PC-3 (cell line): Measurements from ENCODE around the gene PPFIA1. TPM values are rescaled to one million over a fixed set of nuclear protein-coding genes. Genes with fewer than 3 reads are reported as not detected.

Experiments used
- ATAC-seq: fragments of 200-7000 bp; cut with Tn5 transposase; 2 replicates; pipeline ENCODE4 v1.9.1; 2020; ENCODE audit warnings: mild to moderate bottlenecking, moderate library complexity
- BruUV-seq: library from RNA; stranded (reverse); fragments of 400-500 nt; replicated peaks from 2 replicates; lab custom pipeline; 2021; lab: Mats Ljungman, UMichigan
- CTCF ChIA-PET: fragments of 300-600 bp; sonication (Branson Sonifier 250); formaldehyde crosslinking; loops from one replicate; lab custom pipeline; 2022; ENCODE audit warnings: antibody characterized with exemption; lab: Charles Lee
- POLR2A ChIA-PET: fragments of 300-600 bp; sonication (Branson Sonifier 250); formaldehyde crosslinking; loops from one replicate; lab custom pipeline; 2022; ENCODE audit warnings: antibody characterized with exemption; ENCODE audit not compliant: unreplicated experiment; lab: Charles Lee
- DNase-seq: peaks from one replicate; pipeline ENCODE4 v3.0.0-alpha.2; 2015
- H2AFZ ChIP-seq: fragments of 300-600 bp; sonication (generic); 2 replicates; pipeline ENCODE4 v1.6.0; 2016; ENCODE audit warnings: antibody characterized with exemption, low read length
- H3F3A ChIP-seq: fragments of 300-600 bp; sonication (generic); one replicate; pipeline ENCODE4 v1.6.0; 2017; ENCODE audit warnings: antibody characterized with exemption, low read length, control low read depth, mild to moderate bottlenecking; ENCODE audit not compliant: unreplicated experiment
- H3K27ac ChIP-seq: fragments of 300-600 bp; sonication (generic); 2 replicates; pipeline ENCODE4 v1.5.1; 2016; ENCODE audit warnings: mild to moderate bottlenecking, low read length
- H3K27me3 ChIP-seq: fragments of 300-600 bp; sonication (generic); 2 replicates; pipeline ENCODE4 v1.6.1; 2016; ENCODE audit warnings: low read length, mixed read lengths
- H3K36me3 ChIP-seq: fragments of 300-600 bp; sonication (generic); 2 replicates; pipeline ENCODE4 v1.6.1; 2016; ENCODE audit warnings: low read depth, mixed run types, low read length, mixed read lengths
- H3K4me1 ChIP-seq: fragments of 300-600 bp; sonication (generic); 2 replicates; pipeline ENCODE4 v1.5.1; 2016; ENCODE audit warnings: low read length; ENCODE audit not compliant: insufficient read depth
- H3K4me2 ChIP-seq: fragments of 300-600 bp; sonication (generic); 2 replicates; pipeline ENCODE4 v1.6.0; 2016; ENCODE audit warnings: low read length
- H3K4me3 ChIP-seq: fragments of 300-600 bp; sonication (generic); 2 replicates; pipeline ENCODE4 v1.5.1; 2016; ENCODE audit warnings: mild to moderate bottlenecking, low read length, mixed read lengths
- H3K79me2 ChIP-seq: fragments of 300-600 bp; sonication (generic); 2 replicates; pipeline ENCODE4 v1.6.1; 2017; ENCODE audit warnings: low read length, mixed read lengths
- H3K9ac ChIP-seq: fragments of 300-600 bp; sonication (generic); 2 replicates; pipeline ENCODE4 v1.6.0; 2016; ENCODE audit warnings: mild to moderate bottlenecking, low read length
- H3K9me2 ChIP-seq: fragments of 300-600 bp; sonication (generic); replicated peaks from 2 replicates; pipeline ENCODE4 v1.6.1; 2016; ENCODE audit warnings: mixed run types, low read length, mixed read lengths
- H3K9me3 ChIP-seq: fragments of 300-600 bp; sonication (generic); 2 replicates; pipeline ENCODE4 v1.6.1; 2016; ENCODE audit warnings: low read length, mixed read lengths
- H4K20me1 ChIP-seq: fragments of 300-600 bp; sonication (generic); 2 replicates; pipeline ENCODE4 v1.6.1; 2016; ENCODE audit warnings: low read length, mixed read lengths
- CTCF ChIP-seq: fragments of 300-600 bp; sonication (generic); conservative IDR thresholded peaks from 2 replicates; pipeline ENCODE4 v1.5.1; 2017; ENCODE audit warnings: antibody characterized with exemption, low read depth, mild to moderate bottlenecking, low read length
- EZH2 ChIP-seq: fragments of 300-600 bp; sonication (generic); IDR thresholded peaks from one replicate; pipeline ENCODE4 v1.6.1; 2017; ENCODE audit warnings: antibody characterized with exemption, mild to moderate bottlenecking, low read length; ENCODE audit not compliant: unreplicated experiment
- EZH2phosphoT487 ChIP-seq: fragments of 300-600 bp; sonication (generic); IDR thresholded peaks from 2 replicates; pipeline ENCODE4 v1.6.1; 2018; ENCODE audit warnings: mild to moderate bottlenecking, antibody characterized with exemption, low read length, borderline replicate concordance
- intact Hi-C: fragments of 100-400 bp; cut with micrococcal nuclease; formaldehyde crosslinking; loops from 2 replicates; pipeline ENCODE4 v1.9.0; 2023
- total RNA-seq: library from RNA; depleted of rRNA; stranded (reverse); fragments of >200 nt; gene quantifications from 2 replicates; pipeline ENCODE4 v1.2.3, GENCODE V29; 2014

The PPFIA1 gene
- total RNA-seq, 1 experiment from 2014 or later: 57.5 TPM

- no peak overlapping the region for H2AFZ ChIP-seq
- CTCF ChIA-PET: no interaction called here
- H3K27ac ChIP-seq: no peak overlapping the region
- H3K9me2 ChIP-seq: no peaks in the 10 kb centered on the region
- H3K27me3 ChIP-seq: no peaks in the 10 kb centered on the region
- TF ChIP-seq EZH2: no peak
- no peak for TF ChIP-seq EZH2phosphoT487
- TF ChIP-seq CTCF: no peak
- no peak for ATAC-seq
- H3K9me3 ChIP-seq: no peaks in the 10 kb centered on the region
- DNase-seq: no peak
- no peak overlapping the region for H3K4me2 ChIP-seq
- H3K4me1 ChIP-seq: no peaks in the 10 kb centered on the region
- BruUV-seq: no TSS peak
- H3K4me3 ChIP-seq: no peak overlapping the region
- no peaks in the 10 kb centered on the region for H3K79me2 ChIP-seq
- no peaks in the 10 kb centered on the region for H4K20me1 ChIP-seq
- no peaks in the 10 kb centered on the region for H3F3A ChIP-seq
- intact Hi-C loops: no loop called here
- POLR2A ChIA-PET: no interaction called here
- no peak overlapping the region for H3K9ac ChIP-seq
- H3K36me3 ChIP-seq: peaks cover 59% of the 10 kb centered on the region
Observed at GRCh38 chr11:70364178-70364577, 93.7 kb downstream of the PPFIA1 start.

- Histone ChIP-seq H3K4me1 (no peaks in the 10 kb centered on the region), H3K79me2 (no peaks in the 10 kb centered on the region), H3F3A (no peaks in the 10 kb centered on the region), H3K36me3 (peaks cover 53% of the 10 kb centered on the region), H3K27ac (no peak overlapping the region), H3K9me2 (no peaks in the 10 kb centered on the region), H3K27me3 (no peaks in the 10 kb centered on the region), H4K20me1 (no peaks in the 10 kb centered on the region), H3K9ac (no peak overlapping the region), H3K4me2 (no peak overlapping the region), H3K9me3 (no peaks in the 10 kb centered on the region), H2AFZ (no peak overlapping the region), H3K4me3 (no peak overlapping the region)
- ChIA-PET CTCF (no interaction called here), POLR2A (no interaction called here)
- no peak for DNase-seq
- intact Hi-C loops: no loop called here
- TF ChIP-seq EZH2: no peak
- no peak for ATAC-seq
- no TSS peak for BruUV-seq
Observed at GRCh38 chr11:70364745-70365543, 94.5 kb downstream of the PPFIA1 start.

- intact Hi-C loops: no loop called here
- Histone ChIP-seq H3K27me3 (no peaks in the 10 kb centered on the region), H3K9ac (no peak overlapping the region), H4K20me1 (no peaks in the 10 kb centered on the region), H3K4me1 (no peaks in the 10 kb centered on the region), H3K4me2 (no peak overlapping the region), H3K27ac (no peak overlapping the region), H2AFZ (no peak overlapping the region), H3K9me3 (no peaks in the 10 kb centered on the region), H3K36me3 (peaks cover 47% of the 10 kb centered on the region), H3K79me2 (no peaks in the 10 kb centered on the region), H3K4me3 (no peak overlapping the region), H3F3A (no peaks in the 10 kb centered on the region), H3K9me2 (no peaks in the 10 kb centered on the region)
- no TSS peak for BruUV-seq
- TF ChIP-seq CTCF (no peak), EZH2 (no peak), EZH2phosphoT487 (no peak)
- ChIA-PET POLR2A (no interaction called here), CTCF (no interaction called here)
- no peak for DNase-seq
- no peak for ATAC-seq
Observed at GRCh38 chr11:70365544-70365927, 95.0 kb downstream of the PPFIA1 start.
